ENCODE results near the gene NCOA7. TPM values are rescaled to one million over a fixed set of nuclear protein-coding genes. Genes with fewer than 3 reads are reported as not detected.

NCOA7 gene
- total and polyA plus RNA-seq, 9 of the 15 experiments (the other 6 are each of a cell fraction or from before 2014, with no cell fraction given) = 5.8 to 14.6 (median 9.3) TPM

DNA sequence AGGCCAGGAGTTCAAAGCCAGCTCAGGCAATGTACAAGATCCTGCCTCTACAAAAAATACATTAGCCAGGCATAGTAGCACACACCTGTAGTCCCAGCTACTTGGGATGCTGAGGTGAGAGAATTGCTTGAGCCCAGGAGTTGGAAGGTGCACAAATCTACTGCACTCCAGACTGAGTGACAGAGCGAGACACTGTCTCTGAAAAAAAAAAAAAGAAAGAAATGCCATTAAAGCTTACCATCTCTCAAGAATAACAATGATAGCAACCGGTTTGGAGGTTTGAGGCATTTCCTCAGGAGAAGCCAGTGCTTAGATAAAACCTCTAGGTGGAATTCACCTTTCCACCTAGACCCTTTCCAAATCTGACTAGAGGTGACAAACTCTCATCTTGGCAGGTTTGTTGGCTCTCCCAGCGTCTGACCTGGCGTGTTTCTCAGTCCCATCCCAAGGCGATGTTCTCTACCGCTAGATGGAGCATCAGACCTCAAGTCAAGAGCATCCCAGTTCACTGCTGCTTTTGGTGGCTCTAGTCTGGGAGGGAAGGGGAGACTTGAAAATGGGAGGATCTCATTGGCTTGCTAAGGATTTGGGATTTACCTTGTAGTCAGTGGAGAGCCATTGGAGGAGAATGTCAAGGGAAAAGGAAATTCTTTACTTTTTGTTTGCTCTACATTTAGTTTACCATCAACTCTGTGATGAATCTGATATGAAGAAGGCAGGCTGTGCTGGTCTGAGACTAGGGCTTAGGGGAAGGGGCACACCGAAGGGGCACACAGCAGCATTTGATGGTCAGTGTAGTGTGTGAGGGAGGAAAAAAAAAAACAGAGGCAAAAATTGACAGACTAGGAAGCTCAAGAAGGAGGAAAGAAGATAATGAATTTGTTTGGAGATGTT lies 67.9 kb downstream of the NCOA7 start (continued):
- TF ChIP-seq JUND (IDR thresholded peaks at IDR 0.05; ENCODE audit: borderline replicate concordance, low read depth, low read length) (no peak), JUND (tag; IDR thresholded peaks at IDR 0.05; ENCODE audit: borderline replicate concordance, low read depth, low read length) (no peak; the same call in 2 of the 3 replicates), ZBTB7A (IDR thresholded peaks at IDR 0.05; ENCODE audit: borderline replicate concordance, control insufficient read depth, low read depth, low read length) (no peak), MCM5 (IDR thresholded peaks at IDR 0.05; ENCODE audit: low read depth) (no peak), HNRNPLL (IDR thresholded peaks at IDR 0.05; ENCODE audit: low read depth, low read length, poor library complexity, severe bottlenecking) (no peak), HCFC1 (IDR thresholded peaks at IDR 0.05; ENCODE audit: low read depth, low read length) (no peak), TOE1 (IDR thresholded peaks at IDR 0.05; ENCODE audit: borderline replicate concordance) (no peak), TOE1 (CRISPR knock-in tag; IDR thresholded peaks at IDR 0.05; ENCODE audit: borderline replicate concordance, low read depth) (no peak), TGIF2 (CRISPR knock-in tag; IDR thresholded peaks at IDR 0.05) (no peak), ZNF212 (CRISPR knock-in tag; IDR thresholded peaks at IDR 0.05) (no peak), EWSR1 (IDR thresholded peaks at IDR 0.05; ENCODE audit: borderline replicate concordance, low read depth, partially characterized antibody) (no peak), RAD21 (CRISPR knock-in tag; conservative IDR thresholded peaks at IDR 0.05 in 1 of 2, IDR thresholded peaks at IDR 0.05 in 1 of 2) (peak; percentile 72 to 86), KDM1A (IDR thresholded peaks at IDR 0.05) (0 out of 4 replicates have a peak, but pooled peaks of 1 of the 2 experiments have one; percentile 17), CEBPG (CRISPR knock-in tag; IDR thresholded peaks at IDR 0.05) (no peak), CEBPG (tag; conservative IDR thresholded peaks at IDR 0.05 in 1 of 2, IDR thresholded peaks at IDR 0.05 in 1 of 2) (no peak)
- TF ChIP-seq, protein P1, sequence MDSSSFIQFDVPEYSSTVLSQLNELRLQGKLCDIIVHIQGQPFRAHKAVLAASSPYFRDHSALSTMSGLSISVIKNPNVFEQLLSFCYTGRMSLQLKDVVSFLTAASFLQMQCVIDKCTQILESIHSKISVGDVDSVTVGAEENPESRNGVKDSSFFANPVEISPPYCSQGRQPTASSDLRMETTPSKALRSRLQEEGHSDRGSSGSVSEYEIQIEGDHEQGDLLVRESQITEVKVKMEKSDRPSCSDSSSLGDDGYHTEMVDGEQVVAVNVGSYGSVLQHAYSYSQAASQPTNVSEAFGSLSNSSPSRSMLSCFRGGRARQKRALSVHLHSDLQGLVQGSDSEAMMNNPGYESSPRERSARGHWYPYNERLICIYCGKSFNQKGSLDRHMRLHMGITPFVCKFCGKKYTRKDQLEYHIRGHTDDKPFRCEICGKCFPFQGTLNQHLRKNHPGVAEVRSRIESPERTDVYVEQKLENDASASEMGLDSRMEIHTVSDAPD (CRISPR knock-in tag; IDR thresholded peaks at IDR 0.05) = no peak
- TF ChIP-seq, protein P2, sequence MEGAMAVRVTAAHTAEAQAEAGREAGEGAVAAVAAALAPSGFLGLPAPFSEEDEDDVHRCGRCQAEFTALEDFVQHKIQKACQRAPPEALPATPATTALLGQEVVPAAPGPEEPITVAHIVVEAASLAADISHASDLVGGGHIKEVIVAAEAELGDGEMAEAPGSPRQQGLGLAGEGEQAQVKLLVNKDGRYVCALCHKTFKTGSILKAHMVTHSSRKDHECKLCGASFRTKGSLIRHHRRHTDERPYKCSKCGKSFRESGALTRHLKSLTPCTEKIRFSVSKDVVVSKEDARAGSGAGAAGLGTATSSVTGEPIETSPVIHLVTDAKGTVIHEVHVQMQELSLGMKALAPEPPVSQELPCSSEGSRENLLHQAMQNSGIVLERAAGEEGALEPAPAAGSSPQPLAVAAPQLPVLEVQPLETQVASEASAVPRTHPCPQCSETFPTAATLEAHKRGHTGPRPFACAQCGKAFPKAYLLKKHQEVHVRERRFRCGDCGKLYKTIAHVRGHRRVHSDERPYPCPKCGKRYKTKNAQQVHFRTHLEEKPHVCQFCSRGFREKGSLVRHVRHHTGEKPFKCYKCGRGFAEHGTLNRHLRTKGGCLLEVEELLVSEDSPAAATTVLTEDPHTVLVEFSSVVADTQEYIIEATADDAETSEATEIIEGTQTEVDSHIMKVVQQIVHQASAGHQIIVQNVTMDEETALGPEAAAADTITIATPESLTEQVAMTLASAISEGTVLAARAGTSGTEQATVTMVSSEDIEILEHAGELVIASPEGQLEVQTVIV (CRISPR knock-in tag; IDR thresholded peaks at IDR 0.05; ENCODE audit: borderline replicate concordance) = no peak
